IPS-18a (cell line): Measurements from ENCODE around the gene RAP1GAP2.
A peak's percentile ranks its signal among the peaks of the same experiment; 100 is the strongest.
"Not testable (repeated sequence)": the region's sequence is repeated elsewhere in the genome, so short reads cannot be mapped to it uniquely, and the experiment has no call there.

Source experiments
- H3K27ac ChIP-seq: one replicate; pipeline ENCODE4 v1.5.1; 2013; ENCODE audit warnings: low read length
- H3K27me3 ChIP-seq: one replicate; pipeline ENCODE4 v1.6.1; 2013; ENCODE audit warnings: mild to moderate bottlenecking, low read length; ENCODE audit not compliant: control insufficient read depth, insufficient read depth
- H3K36me3 ChIP-seq: one replicate; pipeline ENCODE4 v1.6.1; 2013; ENCODE audit warnings: low read depth, low read length; ENCODE audit not compliant: control insufficient read depth
- H3K4me1 ChIP-seq: one replicate; pipeline ENCODE4 v1.6.1; 2013; ENCODE audit warnings: low read depth, low read length; ENCODE audit not compliant: control insufficient read depth
- H3K4me3 ChIP-seq: one replicate; pipeline ENCODE4 v1.5.1; 2013; ENCODE audit warnings: low read length
- H3K9ac ChIP-seq: one replicate; pipeline ENCODE4 v1.6.1; 2013; ENCODE audit warnings: mild to moderate bottlenecking, low read length, moderate library complexity
- H3K9me3 ChIP-seq: one replicate; pipeline ENCODE4 v1.6.1; 2013; ENCODE audit warnings: low read depth, low read length; ENCODE audit not compliant: control insufficient read depth

Gene RAP1GAP2

GRCh38 chr17:2874189-2874686 lies 78.0 kb downstream of the RAP1GAP2 start:
- peak overlapping the region; percentile 46 for H3K9ac ChIP-seq
- no peaks in the 10 kb centered on the region for H3K9me3 ChIP-seq
- H3K36me3 ChIP-seq, result no peaks in the 10 kb centered on the region
- peak overlapping the region; percentile 83 for H3K27ac ChIP-seq
- no peaks in the 10 kb centered on the region for H3K27me3 ChIP-seq
- peak overlapping the region; percentile 41 for H3K4me3 ChIP-seq
- H3K4me1 ChIP-seq, result peaks cover 36% of the 10 kb centered on the region

- Histone ChIP-seq H3K36me3 (no peaks in the 10 kb centered on the region), H3K4me1 (peaks cover 36% of the 10 kb centered on the region), H3K9me3 (no peaks in the 10 kb centered on the region), H3K27me3 (no peaks in the 10 kb centered on the region), H3K9ac (no peak overlapping the region), H3K27ac (no peak overlapping the region), H3K4me3 (no peak overlapping the region)
Measured at GRCh38 chr17:2875608-2876007, 79.4 kb downstream of the RAP1GAP2 start.

GRCh38 chr17:2876467-2876866 lies 80.2 kb downstream of the RAP1GAP2 start:
- H3K4me3 ChIP-seq, result no peak overlapping the region
- no peak overlapping the region for H3K9ac ChIP-seq
- H3K27me3 ChIP-seq, result no peaks in the 10 kb centered on the region
- H3K9me3 ChIP-seq, result no peaks in the 10 kb centered on the region
- no peaks in the 10 kb centered on the region for H3K36me3 ChIP-seq
- peaks cover 30% of the 10 kb centered on the region for H3K4me1 ChIP-seq
- H3K27ac ChIP-seq, result no peak overlapping the region

- H3K27ac ChIP-seq, result no peak overlapping the region
- H3K27me3 ChIP-seq, result no peaks in the 10 kb centered on the region
- H3K4me3 ChIP-seq, result no peak overlapping the region
- H3K4me1 ChIP-seq, result peaks cover 29% of the 10 kb centered on the region
- no peaks in the 10 kb centered on the region for H3K9me3 ChIP-seq
- no peak overlapping the region for H3K9ac ChIP-seq
- no peaks in the 10 kb centered on the region for H3K36me3 ChIP-seq
Measured at GRCh38 chr17:2878751-2879254, 82.6 kb downstream of the RAP1GAP2 start.

GRCh38 chr17:2880050-2880449 lies 83.8 kb downstream of the RAP1GAP2 start:
- H3K9ac ChIP-seq, result no peak overlapping the region
- no peak overlapping the region for H3K27ac ChIP-seq
- no peaks in the 10 kb centered on the region for H3K9me3 ChIP-seq
- no peaks in the 10 kb centered on the region for H3K36me3 ChIP-seq
- H3K27me3 ChIP-seq, result no peaks in the 10 kb centered on the region
- peaks cover 25% of the 10 kb centered on the region for H3K4me1 ChIP-seq
- no peak overlapping the region for H3K4me3 ChIP-seq

GRCh38 chr17:2881295-2881694 lies 85.1 kb downstream of the RAP1GAP2 start:
- H3K4me1 ChIP-seq, result peaks cover 20% of the 10 kb centered on the region
- no peaks in the 10 kb centered on the region for H3K9me3 ChIP-seq
- no peak overlapping the region for H3K9ac ChIP-seq
- H3K27me3 ChIP-seq, result no peaks in the 10 kb centered on the region
- no peak overlapping the region for H3K4me3 ChIP-seq
- no peaks in the 10 kb centered on the region for H3K36me3 ChIP-seq
- no peak overlapping the region for H3K27ac ChIP-seq

GRCh38 chr17:2883544-2884213 lies 87.4 kb downstream of the RAP1GAP2 start:
- Histone ChIP-seq H3K9me3 (no peaks in the 10 kb centered on the region), H3K9ac (peak overlapping the region; percentile 9), H3K27me3 (no peaks in the 10 kb centered on the region), H3K4me3 (no peak overlapping the region), H3K4me1 (peaks cover 16% of the 10 kb centered on the region), H3K27ac (no peak overlapping the region), H3K36me3 (no peaks in the 10 kb centered on the region)

- no peaks in the 10 kb centered on the region for H3K36me3 ChIP-seq
- no peaks in the 10 kb centered on the region for H3K9me3 ChIP-seq
- peaks cover 16% of the 10 kb centered on the region for H3K4me1 ChIP-seq
- H3K4me3 ChIP-seq, result no peak overlapping the region
- no peaks in the 10 kb centered on the region for H3K27me3 ChIP-seq
- no peak overlapping the region for H3K27ac ChIP-seq
- H3K9ac ChIP-seq, result no peak overlapping the region
Measured at GRCh38 chr17:2885733-2886132, 89.5 kb downstream of the RAP1GAP2 start.

GRCh38 chr17:2888326-2888725 lies 92.1 kb downstream of the RAP1GAP2 start:
- Histone ChIP-seq H3K9ac (no peak overlapping the region), H3K27me3 (no peaks in the 10 kb centered on the region), H3K27ac (no peak overlapping the region), H3K4me1 (peaks cover 13% of the 10 kb centered on the region), H3K9me3 (no peaks in the 10 kb centered on the region), H3K4me3 (no peak overlapping the region), H3K36me3 (no peaks in the 10 kb centered on the region)

- Histone ChIP-seq H3K27me3 (no peaks in the 10 kb centered on the region), H3K9me3 (no peaks in the 10 kb centered on the region), H3K4me3 (no peak overlapping the region), H3K27ac (no peak overlapping the region), H3K9ac (no peak overlapping the region), H3K36me3 (no peaks in the 10 kb centered on the region), H3K4me1 (peaks cover 5% of the 10 kb centered on the region)
Measured at GRCh38 chr17:2889256-2889655, 93.0 kb downstream of the RAP1GAP2 start.

GRCh38 chr17:2890778-2891177 lies 94.5 kb downstream of the RAP1GAP2 start:
- not testable (repeated sequence) for H3K36me3 ChIP-seq, H3K4me3 ChIP-seq, H3K27ac ChIP-seq, H3K27me3 ChIP-seq, H3K9ac ChIP-seq, H3K9me3 ChIP-seq, H3K4me1 ChIP-seq

- H3K36me3 ChIP-seq, result no peaks in the 10 kb centered on the region
- H3K27me3 ChIP-seq, result no peaks in the 10 kb centered on the region
- no peaks in the 10 kb centered on the region for H3K9me3 ChIP-seq
- no peaks in the 10 kb centered on the region for H3K4me1 ChIP-seq
- no peak overlapping the region for H3K4me3 ChIP-seq
- H3K27ac ChIP-seq, result no peak overlapping the region
- H3K9ac ChIP-seq, result no peak overlapping the region
Measured at GRCh38 chr17:2892305-2892971, 96.2 kb downstream of the RAP1GAP2 start.
